Stimulated activated CD4-positive, alpha-beta T cell treated with anti-CD3 and anti-CD28 coated beads, Interleukin-15, amount 100 ng/mL, for 48 hours (primary cell): Measurements from ENCODE around the gene PLCXD1.
"Not testable (repeated sequence)": the region's sequence is repeated elsewhere in the genome, so short reads cannot be mapped to it uniquely, and the experiment has no call there.

Experiments
- DNase-seq, 2 donors: peaks; one replicate each; pipeline ENCODE4 v3.0.0-alpha.2; 2020; ENCODE audit warnings: low read depth in 2 of 2

The PLCXD1 gene

DNA sequence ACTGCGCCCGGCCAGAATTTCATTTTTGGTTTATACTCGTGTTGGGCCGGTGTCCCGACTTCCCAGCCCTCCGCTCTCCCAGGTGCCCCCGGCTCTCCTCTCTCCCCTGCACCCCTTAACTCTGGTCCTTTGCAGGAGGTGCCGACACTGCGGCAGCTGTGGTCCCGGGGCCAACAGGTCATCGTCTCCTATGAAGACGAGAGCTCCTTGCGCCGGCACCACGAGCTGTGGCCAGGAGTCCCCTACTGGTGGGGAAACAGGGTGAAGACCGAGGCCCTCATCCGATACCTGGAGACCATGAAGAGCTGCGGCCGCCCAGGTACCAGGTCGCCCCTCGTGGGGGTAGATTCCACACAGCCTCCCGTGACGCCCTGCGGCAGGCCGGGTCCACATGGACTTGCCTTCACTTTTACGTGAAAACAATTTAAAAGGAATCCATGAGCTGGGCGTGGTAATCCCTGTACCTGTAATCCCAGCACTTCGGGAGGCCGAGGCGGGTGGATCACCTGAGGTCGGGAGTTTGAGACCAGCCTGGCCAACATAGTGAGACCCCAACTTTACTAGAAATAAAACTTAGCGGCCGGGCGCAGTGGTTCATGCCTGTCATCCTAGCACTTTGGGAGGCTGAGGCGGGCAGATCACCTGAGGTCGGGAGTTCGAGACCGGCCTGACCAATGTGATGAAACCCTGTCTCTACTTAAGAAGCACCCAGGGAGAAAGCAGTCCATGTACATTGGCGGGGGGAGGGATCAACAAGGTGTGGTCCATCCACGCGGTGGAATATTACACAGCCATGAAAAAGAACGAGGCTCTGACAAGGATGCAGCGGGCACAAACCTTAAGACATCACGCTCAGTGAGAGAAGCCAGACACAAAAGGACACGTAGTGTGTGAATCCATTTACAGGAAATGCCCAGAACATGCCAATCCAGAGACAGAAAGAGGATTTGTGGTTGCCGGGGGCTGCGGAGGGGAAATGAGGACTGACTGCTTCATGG lies 12.0 kb downstream of the PLCXD1 start:
- DNase-seq = no peak

GRCh38 chrX:295136-295535 lies 14.0 kb downstream of the PLCXD1 start:
- DNase-seq = no peak

DNA sequence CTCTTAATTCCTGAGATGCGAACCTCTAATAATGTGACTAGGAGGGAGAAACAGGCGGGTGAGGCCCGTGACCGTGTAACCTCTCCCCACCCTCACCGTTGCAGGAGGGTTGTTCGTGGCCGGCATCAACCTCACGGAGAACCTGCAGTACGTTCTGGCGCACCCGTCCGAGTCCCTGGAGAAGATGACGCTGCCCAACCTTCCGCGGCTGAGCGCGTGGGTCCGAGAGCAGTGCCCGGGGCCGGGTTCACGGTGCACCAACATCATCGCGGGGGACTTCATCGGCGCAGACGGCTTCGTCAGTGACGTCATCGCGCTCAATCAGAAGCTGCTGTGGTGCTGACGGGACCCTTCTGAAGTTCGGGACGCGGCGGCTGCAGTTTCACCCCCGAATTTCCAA lies 17.8 kb downstream of the PLCXD1 start:
- no peak for DNase-seq

- no peak for DNase-seq
Measured at GRCh38 chrX:300334-300733, 19.2 kb downstream of the PLCXD1 start.

- DNase-seq = no peak
Measured at GRCh38 chrX:302975-303374, 21.8 kb downstream of the PLCXD1 start.

DNA sequence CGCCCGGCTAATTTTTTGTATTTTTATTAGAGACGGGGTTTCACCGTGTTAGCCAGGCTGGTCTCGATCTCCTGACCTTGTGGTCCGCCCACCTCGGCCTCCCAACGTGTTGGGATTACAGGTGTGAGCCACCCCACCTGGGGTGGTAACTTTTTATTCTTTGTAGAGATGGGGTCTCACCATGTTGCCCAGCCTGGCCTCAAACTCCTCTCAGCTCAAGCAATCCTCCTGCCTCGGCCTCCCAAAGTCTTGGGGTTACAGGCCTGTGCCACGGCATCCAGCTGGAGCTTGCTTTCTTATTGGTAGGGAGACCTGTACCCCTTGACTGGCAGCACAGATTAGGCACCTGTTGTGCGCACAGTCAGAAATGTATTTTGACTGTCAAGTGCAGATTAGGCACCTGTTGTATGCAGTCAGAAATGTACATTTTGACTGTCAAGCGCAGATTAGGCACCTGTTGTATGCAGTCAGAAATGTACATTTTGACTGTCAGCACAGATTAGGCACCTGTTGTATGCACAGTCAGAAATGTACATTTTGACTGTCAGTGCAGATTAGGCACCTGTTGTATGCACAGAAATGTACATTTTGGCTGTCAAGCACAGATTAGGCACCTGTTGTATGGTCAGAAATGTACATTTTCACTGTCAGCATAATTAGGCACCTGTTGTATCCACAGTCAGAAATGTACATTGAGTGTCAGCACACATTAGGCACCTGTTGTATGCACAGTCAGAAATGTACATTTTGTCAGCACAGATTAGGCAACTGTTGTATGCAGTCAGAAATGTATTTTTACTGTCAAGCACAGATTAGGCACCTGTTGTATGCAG lies 24.8 kb downstream of the PLCXD1 start:
- DNase-seq = not testable (repeated sequence)

DNA sequence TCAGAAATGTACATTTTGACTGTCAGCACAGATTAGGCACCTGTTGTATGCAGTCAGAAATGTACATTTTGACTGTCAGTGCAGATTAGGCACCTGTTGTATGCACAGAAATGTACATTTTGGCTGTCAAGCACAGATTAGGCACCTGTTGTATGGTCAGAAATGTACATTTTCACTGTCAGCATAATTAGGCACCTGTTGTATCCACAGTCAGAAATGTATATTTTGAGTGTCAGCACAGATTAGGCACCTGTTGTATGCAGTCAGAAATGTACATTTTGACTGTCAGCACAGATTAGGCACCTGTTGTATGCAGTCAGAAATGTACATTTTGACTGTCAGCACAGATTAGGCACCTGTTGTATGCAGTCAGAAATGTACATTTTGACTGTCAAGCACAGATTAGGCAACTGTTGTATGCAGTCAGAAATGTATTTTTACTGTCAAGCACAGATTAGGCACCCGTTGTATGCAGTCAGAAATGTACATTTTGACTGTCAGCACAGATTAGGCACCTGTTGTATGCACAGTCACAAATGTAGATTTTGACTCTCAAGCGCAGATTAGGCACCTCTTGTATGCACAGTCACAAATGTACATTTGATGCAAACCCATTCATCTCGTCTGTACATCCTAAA lies 25.6 kb downstream of the PLCXD1 start:
- DNase-seq = not testable (repeated sequence)

- no peak for DNase-seq
Measured at GRCh38 chrX:307261-308111, 26.3 kb downstream of the PLCXD1 start.

DNA sequence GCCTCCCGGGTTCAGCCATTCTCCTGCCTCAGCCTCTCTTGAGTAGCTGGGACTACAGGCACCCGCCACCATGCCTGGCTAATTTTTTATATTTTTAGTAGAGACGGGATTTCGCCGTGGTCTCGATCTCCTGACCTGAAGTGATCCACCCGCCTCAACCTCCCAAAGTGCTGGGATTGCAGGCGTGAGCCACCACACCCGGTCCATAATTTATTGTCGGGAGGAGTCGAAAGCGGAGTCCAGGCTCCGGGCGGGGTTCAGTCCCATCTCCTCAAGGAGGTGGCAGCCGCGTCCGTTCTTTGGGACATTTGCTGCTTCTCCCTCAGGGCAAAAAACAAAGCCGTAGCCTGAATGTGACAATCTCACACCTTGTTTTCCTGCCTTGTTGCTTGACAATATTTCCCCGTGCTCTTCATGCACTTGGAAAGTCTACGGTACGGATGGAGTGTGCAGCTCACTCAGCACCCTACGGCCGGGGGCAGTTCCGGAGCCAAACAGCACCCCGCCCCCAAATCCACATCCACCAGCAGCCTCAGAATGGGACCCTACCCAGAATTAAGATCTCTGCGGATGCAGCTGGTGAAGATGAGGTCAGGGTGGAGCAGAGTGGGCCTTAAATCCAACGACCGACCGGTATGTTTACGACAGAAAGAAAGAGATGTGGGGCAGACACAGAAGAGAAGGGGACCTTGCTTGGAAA lies 27.8 kb downstream of the PLCXD1 start:
- DNase-seq = no peak

DNA sequence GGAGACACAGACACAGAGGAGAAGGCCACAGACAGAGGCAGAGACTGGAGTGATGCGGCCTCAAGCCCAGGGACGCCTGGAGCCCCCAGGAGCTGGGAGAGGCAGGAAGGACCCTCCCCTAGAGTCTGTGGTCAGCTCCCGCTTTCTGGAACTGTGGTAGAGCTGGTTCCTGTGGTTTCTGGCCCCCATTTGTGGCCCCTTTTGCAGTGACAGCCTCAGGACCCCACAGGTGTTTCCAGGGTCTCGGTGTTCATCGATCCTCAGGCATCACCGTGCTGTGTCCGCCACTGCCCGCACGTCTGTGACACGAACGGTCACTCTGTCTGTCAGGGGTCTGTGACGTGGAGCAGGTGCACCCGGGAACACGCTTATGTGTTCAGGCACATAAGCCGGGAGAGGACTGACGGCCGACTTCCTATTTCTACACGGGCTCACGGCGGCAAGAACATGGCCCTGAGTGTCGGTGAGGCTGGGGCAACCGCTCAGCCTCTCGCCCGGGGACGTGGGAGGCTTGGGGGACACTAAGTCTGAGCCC lies 29.5 kb downstream of the PLCXD1 start:
- DNase-seq = no peak

GRCh38 chrX:311156-312129 lies 30.3 kb downstream of the PLCXD1 start:
- no peak for DNase-seq

DNA sequence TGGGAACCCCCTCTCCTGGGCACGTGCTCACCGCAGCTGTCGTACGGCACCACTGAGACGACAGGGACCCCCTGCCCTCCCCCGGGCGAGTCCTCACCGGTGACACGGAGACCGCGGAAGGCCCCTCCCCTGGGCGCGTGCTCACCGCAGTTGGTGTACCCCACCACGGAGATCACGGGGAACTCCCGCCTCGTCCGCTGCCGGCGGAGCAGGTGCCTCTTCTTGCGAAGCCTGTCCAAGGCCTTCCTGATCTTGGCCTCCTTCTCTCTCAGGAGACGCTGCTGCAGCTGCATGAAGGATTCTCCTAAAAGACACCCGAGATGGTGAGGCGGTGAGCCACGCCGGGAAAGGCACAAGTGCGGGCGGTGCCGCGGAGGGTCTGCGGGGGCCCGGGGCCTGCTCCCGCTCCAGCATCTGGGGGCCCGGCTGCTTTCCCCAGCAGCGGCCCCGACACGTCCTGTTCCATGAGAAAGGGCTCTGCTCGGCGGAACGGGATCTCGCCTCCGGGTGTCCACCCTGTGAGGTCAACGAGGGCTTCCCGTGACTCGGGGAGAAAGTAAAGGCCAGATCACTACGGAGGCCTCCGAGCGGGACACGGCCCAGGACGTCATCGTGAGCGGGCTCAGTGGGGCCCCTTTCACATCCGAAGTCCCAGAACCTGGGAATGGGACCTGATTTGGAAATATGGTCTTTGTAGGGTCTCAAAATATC lies 31.6 kb downstream of the PLCXD1 start:
- no peak for DNase-seq

- DNase-seq = no peak
Measured at GRCh38 chrX:313546-313945, 32.4 kb downstream of the PLCXD1 start.

GRCh38 chrX:314049-314448 lies 32.9 kb downstream of the PLCXD1 start:
- DNase-seq = no peak

DNA sequence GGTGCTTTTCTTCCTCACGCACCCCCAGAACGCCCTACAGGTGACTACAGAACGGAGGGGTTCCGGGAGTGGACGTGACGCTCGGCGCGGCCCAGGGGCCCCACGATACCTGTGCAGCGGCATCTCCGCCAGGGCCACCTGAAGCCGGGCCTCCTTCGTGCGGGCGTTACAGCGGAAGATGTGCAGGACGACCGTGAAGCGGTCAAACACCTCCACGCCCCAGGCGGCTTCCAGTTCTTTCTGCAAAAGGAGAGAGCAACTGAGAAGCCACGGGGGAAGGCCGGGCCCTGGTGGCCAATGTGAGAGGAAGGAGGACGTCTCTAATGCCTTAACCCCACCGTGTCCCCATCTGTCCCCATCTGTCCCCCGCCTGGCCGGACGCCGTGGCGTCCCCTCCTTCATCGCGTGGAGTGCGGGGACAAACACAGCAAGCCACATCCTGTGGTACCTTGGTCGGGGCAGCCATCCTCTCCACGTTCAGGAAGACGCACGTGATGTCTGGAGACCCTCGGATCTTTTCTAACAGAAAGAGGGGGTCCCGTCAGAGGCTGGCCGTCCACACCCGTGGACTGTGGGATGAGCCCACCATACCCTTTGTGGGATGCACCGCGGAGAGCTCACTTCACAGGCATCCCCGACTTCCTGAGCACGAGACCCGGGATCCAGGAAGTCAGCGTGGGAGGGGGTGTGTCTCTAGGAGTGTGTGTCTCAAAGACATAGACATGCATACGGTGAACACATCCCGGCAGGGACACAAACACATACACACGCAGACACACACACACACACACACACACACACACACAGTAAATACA lies 33.8 kb downstream of the PLCXD1 start:
- DNase-seq = no peak

GRCh38 chrX:316351-317325 lies 35.5 kb downstream of the PLCXD1 start:
- DNase-seq = no peak
